Activated naive CD4-positive, alpha-beta T cell (primary cell): ENCODE data around the gene ERC2.
"Not testable (repeated sequence)": the region's sequence is repeated elsewhere in the genome, so short reads cannot be mapped to it uniquely, and the experiment has no call there.

Source experiments
- DNase-seq, 4 experiments: peaks; one replicate each; lab custom pipeline; 2025; lab: John Stamatoyannopoulos, UW

The ERC2 gene

GRCh38 chr3:55524565-55525244, 943.6 kb downstream of the ERC2 start:
- DNase-seq: no peak

- no peak for DNase-seq
Observed at GRCh38 chr3:55523471-55523870, 944.8 kb downstream of the ERC2 start.

DNA sequence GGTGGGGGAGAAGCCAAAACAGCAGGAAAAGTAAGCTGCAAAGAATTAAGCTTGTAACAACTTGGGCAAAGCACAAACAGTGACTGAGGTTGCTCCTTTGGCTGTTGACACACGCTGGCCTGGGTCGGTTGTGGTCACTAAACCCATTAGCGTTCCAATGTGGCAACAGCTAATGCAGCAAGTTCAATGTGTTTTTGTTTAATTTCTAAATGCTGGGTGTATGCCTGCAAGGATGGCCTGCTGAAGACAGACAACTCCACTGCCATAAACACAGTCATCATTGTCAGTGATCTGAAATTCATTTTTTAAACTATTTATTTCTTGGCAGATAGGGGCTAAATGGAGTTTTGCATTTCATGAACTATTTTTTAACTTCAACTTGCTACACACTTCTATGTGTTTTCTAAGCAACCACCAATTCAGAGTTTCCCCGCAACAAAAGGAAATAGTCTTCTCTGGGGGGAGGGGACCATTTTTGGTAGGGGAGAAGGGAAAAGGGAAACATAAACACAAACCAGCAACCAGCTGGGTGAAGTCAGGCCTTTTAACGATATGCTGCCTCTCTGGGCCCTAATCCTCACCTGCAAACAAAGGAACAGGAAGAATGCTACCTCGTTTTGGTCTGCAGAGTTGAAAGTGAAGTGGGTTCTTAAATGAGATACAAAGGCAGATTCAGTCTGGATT, 946.4 kb downstream of the ERC2 start:
- DNase-seq: no peak

DNA sequence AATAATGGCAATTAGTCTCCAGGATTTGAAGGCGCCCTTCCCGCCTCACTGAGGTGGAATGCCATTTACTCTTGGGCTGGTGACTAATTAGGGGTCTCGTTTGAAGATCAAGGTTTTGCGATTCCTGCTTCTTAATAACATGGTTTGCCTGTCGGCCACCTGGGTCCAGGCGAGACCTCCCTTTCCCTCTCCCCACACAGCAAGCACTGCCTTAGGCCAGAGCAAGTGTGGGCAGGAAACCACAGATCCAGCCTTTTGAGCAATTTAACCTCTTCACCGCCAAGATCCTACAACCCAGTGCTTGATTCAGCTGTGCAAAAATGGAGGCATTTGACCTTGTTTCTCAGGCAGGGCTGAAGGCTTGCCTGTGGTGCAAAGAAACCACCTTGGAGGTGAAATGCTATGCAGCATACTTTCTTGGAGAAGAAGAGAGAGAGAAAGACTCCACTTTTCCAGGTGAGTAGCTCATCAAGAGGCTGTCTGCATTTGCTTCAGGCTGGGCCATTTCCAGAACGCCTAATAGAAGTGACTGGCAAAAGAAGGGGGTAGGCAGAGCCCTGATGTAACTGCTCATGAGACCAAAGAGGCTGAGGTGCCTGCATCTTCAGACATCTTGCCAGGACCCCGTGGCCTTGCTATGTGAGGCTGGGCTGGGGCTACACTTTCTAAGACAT, 947.1 kb downstream of the ERC2 start:
- no peak for DNase-seq

DNA sequence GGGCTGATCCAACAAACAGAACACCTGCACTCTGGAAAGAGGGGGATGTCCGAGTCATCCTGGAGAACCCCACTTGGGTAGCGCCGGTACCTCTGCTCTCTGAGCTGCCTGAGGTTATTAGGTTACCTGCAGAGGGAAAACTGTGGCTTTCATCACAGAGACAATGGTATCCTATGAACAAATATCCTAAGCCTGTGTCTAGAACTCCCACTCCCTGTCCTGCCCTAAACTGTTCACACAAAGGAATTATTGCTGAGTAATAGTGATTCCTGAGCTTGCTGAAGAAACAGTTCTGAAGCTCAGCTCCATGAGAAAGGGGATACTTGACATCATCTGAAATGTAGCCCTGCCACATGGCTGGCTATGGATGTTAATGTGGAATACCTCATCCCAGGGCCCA, 949.2 kb downstream of the ERC2 start:
- no peak for DNase-seq

GRCh38 chr3:55518451-55518850, 949.8 kb downstream of the ERC2 start:
- no peak for DNase-seq

- no peak for DNase-seq
Observed at GRCh38 chr3:55516392-55517030, 951.8 kb downstream of the ERC2 start.

DNA sequence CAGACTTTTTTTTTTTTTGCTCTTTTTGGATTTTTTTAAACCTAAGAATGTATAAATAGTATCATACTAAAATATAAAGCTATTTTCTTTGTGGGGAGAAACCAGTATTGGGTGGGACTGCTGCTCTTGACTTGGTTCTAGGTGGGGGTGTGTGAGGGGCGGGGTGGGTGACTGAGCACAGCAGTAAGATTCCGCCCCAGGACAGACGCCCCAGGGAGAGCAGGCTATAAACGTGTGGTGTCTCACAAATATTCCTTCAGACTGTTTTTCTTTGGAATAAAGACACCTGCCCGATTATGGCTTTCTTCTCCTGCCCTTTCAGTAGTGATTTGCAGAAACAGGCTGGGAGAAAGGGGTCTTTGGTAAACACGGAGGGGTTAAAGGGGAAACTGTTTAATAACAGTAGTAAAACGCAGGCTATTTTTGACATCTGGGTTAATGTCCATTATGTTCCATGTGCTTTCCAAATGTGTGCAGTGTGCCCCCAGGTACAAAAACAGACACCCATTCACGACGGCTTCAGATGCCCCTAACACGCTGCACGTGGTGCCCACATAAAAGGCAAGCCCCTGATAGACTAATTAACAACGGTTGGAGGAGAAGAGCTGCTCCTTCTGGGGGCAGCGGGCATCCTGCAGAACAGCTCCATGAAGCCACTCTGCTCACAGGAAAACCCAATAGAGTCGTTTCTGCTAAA, 952.6 kb downstream of the ERC2 start:
- DNase-seq: no peak

GRCh38 chr3:55514962-55515361, 953.3 kb downstream of the ERC2 start:
- no peak for DNase-seq

DNA sequence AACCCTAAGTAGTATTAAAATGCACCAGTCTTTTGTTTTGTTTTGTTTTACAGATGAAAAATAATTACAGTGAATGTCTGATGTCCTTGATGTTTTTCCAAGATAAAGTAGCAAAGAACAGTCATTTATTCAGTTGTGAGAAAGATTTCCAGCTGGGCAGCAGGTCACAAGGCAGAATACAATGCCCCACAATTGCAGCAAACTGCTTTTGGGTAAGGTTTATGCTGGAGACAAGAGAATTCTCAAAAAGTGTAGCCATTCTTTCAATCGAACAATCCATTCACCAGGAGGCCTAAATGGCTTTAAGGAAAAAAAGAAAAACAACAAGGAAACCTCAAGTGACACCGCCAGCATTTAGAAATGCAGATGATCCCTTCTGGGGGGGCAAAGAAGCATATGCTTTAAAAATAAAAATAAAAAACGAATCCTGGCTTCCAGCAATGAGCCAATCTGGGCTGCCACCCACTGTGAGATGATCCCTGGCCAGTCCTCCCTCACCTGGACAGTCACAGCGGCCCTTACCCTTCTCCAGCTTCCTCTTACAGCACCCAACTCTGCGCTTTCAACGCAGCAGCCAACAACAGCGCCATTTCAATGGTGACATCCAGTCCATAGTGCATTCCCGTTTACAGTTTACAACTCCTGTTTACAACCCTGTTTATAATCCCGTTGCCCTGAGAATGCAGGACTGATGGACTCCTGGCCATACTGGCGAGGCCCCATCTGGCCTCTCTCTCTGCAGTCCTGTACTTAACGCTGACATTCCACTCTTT, 955.5 kb downstream of the ERC2 start:
- no peak for DNase-seq

DNA sequence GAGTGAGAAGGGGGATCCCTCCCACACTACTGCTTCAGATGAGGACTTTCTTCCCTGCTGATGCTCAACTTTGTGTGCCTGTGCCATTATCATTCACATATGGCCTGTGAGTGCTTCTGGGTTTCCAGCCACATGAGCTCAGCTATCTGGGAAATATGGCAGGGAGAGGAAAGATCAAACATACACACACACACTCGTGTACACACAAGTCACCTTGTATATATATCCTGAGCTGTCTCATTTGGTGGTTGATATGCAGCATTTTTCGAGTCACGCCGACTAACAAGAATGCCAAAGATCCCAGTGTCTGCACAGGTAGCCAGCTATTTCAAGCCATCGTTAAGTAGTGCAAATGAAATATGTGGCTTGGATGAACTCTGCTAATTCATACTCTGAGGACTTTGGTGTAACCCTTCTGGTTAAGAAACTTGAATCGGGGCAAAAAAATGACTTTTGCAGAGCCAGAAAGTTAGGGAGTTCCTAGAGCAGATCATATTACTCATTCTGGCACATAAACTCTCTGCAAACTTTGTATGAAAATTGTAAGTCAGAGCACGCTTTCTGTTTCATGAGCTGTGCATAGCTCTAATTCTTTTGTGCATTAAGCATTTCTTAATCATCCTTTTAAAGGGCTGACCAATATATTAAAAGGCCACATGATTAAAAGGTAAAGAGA, 956.2 kb downstream of the ERC2 start:
- DNase-seq: no peak

GRCh38 chr3:55508335-55508734, 959.9 kb downstream of the ERC2 start:
- DNase-seq: no peak

- DNase-seq: no peak
Observed at GRCh38 chr3:55507808-55508207, 960.5 kb downstream of the ERC2 start.

- no peak for DNase-seq
Observed at GRCh38 chr3:55505776-55506175, 962.5 kb downstream of the ERC2 start.

DNA sequence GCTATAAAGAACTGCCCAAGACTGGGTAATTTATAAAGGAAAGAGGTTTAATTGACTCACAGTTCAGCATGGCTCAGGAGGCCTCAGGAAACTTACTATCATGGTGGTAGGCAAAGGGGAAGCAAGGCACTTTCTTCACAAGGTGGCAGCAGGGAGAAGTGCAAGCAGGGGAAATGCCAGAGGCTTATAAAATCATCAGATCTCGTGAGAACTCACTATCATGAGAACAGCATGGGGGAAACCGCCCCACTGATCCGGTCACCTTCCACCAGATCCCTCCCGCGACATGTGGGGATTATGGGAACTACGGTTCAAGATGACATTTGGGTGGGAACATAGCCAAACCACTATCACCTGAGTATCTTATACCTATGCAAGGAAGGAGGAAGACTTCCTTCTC, 963.2 kb downstream of the ERC2 start:
- DNase-seq: not testable (repeated sequence)

DNA sequence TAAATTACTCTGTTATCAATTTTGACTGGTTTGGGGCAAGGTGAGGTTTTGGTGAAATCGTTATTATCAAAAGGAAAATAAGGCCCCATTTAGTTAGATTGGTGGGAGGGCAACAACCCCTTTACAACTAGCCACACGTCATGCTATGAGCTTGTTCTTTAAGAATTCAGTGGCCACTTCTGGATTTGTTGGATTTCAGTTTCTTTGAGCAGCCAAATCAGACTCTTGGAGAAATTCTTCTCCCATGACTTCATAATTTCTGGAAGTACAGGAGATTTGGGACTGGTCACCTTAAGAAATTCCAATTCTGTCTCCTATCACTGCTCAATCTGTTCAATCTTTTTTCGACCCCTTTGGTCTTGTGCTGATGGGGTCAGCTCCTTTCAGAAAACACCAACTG, 966.4 kb downstream of the ERC2 start:
- no peak for DNase-seq

DNA sequence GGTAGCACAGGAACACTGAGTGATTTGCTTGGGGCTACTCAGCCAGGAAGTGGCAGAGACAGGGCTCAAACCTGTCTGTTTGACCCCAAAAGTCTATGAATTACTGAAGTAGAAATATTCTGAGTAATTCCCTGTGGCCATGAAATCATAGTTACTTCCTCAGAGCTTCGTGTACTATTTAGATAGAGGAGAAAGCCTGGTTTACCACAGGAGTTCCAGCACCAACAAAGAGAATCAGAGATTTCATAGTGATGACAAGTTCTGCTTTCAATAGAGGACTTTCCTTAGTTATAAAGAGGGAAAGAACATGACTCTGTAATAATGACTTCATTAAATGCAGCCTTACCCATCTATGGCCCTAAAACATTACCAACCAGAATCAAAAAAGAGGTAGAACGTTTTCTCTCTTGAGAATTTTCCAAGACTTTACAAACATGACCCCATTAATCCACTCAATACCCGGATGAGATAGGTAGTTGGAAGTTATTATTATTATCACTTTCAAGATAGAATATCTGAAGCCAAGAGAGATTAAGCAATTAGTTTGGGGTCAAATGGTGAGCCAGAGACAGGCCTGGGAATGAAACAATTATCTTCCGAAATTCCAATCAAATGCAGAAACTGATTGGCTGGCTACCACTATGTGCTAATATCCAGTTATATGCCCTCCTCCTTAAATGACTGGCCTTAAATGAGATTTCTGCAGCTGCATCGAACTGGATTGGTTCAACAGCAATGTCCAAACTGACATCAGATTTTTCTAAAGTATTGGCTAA, 967.5 kb downstream of the ERC2 start:
- no peak for DNase-seq

GRCh38 chr3:55498520-55498919, 969.7 kb downstream of the ERC2 start:
- no peak for DNase-seq

DNA sequence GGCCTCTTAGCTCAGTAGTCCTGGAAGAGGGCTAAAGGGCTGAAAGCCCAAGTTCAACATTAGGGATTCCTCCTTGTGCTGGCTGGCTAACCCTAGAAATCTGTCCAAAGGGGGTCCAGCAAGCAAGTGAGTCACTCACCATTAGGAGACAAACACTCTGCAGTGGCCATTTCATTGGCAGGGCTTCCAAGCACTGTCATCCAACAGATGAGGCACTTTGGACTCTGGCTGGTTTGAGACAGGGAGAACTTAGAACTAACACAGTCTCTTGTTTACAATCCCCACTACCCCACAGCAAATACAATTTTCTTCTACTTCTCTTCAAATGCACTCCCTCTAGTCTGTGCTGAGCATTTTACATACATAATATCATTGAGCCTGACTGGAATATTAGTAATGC, 971.0 kb downstream of the ERC2 start:
- DNase-seq: no peak

- DNase-seq: no peak
Observed at GRCh38 chr3:55494976-55495375, 973.3 kb downstream of the ERC2 start.
